GM21528 (cell line): Measurements from ENCODE around the gene METTL24.
"Not testable (repeated sequence)": the region's sequence is repeated elsewhere in the genome, so short reads cannot be mapped to it uniquely, and the experiment has no call there.

ENCODE experiments used
- ATAC-seq: cut with Tn5 transposase; IDR thresholded peaks from one replicate; pipeline ENCODE4 v1.9.1; 2021; ENCODE audit warnings: mild to moderate bottlenecking, moderate library complexity; ENCODE audit not compliant: unreplicated experiment, low FRiP score

Gene METTL24

DNA sequence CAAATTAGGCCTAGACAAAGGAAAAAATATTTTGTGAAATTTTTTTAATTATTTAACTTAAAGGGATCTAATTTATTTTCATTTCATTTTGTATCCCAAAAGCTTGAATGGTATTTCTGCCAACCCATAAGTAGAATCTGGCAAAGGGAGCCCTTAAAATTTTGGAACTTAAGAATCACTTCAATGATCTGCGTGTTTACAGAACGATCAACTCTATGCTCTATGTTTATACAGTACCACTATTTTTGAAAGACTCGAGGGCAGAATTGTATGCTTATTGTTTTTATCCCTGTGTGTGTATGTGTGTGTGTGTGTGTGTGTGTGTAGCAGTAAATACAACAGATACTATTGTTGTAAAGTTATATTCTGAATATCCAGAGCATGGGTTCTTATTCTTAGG is 39.2 kb downstream of the METTL24 start:
- no peak for ATAC-seq

DNA sequence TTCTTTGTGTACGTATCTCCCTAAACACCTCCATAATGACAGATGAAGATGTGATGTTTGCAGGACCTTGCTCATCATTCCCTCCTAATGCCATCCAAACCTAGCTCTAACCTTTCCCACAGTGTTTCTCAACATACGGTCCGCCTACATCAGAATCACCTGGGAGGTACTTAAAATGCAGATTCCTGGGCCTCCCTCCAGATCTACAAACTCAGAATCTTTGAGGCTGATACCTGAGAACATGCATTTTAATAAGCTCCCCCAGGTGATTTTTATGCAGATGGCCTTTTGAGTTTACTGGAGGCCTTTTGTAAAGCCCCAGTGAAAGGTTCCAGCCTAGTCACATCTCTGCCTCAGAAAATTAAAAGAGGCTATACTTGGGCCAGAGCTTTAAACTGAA is 40.5 kb downstream of the METTL24 start:
- ATAC-seq = no peak

- ATAC-seq = no peak
Measured at GRCh38 chr6:110317189-110317588, 41.0 kb downstream of the METTL24 start.

DNA sequence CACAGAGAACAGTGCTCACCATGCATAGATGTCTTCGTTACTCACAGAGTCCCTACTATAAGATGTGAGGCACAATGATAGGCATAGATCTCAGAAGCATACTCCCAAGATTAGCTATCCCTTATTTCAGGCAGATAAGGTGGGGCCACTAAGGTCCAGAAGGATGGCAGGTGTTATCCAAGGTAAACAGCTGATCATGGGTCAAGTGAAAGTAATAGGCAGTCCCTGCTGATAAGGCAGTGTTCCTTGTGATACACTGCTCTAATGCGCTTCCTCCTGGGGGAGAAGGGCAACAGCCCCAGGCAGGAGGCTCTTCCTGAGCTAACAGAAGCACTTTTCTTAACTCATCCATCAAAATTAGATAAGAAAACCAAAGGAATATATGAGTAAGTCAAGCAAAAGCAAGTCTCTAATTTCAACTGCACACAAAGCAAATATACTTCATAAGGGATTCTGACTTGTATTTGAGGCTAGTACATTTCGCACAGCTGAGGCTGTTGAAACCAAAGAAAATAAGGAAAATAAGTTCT is 42.2 kb downstream of the METTL24 start:
- ATAC-seq = no peak

DNA sequence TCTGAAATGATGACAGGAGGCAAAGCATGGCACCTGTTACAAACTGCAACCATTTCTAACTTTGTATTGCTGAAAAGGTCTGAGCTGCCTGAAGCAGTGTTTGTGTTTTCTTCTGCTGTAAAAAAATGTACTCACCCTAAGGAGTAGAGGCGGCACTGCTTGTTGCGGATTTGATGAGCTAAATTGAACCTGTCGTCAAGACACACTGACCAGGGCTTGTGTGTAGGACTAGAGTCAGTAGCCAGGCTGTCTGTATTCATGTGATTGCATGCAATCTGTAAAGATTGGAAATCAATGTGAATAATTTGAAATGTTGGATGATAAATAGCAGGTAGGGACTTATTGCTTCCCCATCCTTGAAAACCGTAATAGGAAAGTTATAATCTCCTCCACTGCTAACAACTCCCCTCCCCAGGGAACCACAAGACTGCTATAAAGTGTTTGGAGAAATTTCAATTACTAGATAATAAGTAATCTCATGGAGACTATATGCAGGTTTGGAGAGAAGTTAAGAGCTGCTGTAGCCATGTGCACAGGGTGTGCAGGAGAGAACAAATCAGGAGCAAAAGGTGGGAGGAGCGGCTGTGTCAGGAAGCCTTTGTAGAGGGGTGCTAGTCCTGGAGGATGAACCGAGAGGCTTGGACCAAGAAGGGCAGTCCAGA is 42.8 kb downstream of the METTL24 start:
- no peak for ATAC-seq

GRCh38 chr6:110310861-110311446 is 47.2 kb downstream of the METTL24 start:
- no peak for ATAC-seq

DNA sequence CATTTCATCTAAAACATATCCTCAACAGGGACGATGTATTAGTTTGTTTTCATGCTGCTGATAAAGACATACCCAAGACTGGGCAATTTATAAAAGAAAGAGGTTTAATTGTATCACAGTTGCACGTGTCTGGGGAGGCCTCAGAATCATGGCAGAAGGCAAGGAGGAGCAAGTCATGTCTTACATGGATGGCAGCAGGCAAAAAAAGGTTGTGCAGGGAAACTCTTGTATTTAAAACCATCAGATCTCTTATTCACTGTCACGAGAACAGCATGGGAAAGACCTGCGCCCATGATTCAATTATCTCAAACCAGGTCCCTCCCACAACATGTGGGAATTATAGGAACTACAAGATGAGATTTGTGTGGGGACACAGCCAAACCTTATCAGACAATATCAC is 48.7 kb downstream of the METTL24 start:
- ATAC-seq = not testable (repeated sequence)

GRCh38 chr6:110307368-110307767 is 50.8 kb downstream of the METTL24 start:
- no peak for ATAC-seq

GRCh38 chr6:110305832-110306231 is 52.3 kb downstream of the METTL24 start:
- ATAC-seq = not testable (repeated sequence)

- ATAC-seq = not testable (repeated sequence)
Measured at GRCh38 chr6:110303692-110304091, 54.5 kb downstream of the METTL24 start.

GRCh38 chr6:110298916-110299315 is 59.2 kb downstream of the METTL24 start:
- ATAC-seq = no peak

GRCh38 chr6:110298411-110298810 is 59.7 kb downstream of the METTL24 start:
- ATAC-seq = no peak

DNA sequence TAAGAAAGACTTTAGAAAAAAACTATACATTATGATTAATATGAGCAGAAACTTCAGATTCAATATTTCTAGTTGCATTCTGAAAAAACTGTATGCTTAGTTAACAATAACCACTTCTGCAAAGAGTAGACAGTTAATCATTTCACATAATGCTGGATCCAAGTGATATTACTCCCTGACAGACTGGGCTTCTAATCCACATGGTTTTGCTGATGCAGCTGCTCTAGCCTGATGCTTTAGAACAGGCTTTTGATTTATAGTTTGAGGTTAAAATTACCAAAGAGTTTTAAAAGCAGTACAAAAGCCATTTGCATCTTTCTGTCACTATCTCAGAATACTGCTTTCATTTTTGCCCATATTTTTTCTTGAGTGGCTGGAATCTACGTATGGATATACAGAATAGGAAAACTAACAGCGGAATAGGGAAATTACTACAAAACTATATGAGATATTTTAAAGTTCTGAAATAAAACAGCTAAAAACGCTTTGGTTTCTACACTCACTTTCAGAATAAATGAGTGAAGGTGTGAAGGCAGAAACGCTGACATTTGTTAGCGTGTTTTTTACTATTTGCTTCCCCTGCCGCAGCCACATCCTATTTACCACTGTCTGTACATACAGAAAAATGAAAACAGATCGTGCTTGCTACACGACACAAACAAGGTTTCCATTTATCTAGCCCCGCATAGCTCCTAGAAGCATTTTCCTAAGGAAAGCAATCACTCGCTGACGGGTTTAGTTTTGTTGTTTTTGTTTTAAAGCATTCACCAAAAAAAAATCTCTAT is 61.7 kb downstream of the METTL24 start:
- no peak for ATAC-seq

GRCh38 chr6:110295451-110296165 is 62.5 kb downstream of the METTL24 start:
- no peak for ATAC-seq

DNA sequence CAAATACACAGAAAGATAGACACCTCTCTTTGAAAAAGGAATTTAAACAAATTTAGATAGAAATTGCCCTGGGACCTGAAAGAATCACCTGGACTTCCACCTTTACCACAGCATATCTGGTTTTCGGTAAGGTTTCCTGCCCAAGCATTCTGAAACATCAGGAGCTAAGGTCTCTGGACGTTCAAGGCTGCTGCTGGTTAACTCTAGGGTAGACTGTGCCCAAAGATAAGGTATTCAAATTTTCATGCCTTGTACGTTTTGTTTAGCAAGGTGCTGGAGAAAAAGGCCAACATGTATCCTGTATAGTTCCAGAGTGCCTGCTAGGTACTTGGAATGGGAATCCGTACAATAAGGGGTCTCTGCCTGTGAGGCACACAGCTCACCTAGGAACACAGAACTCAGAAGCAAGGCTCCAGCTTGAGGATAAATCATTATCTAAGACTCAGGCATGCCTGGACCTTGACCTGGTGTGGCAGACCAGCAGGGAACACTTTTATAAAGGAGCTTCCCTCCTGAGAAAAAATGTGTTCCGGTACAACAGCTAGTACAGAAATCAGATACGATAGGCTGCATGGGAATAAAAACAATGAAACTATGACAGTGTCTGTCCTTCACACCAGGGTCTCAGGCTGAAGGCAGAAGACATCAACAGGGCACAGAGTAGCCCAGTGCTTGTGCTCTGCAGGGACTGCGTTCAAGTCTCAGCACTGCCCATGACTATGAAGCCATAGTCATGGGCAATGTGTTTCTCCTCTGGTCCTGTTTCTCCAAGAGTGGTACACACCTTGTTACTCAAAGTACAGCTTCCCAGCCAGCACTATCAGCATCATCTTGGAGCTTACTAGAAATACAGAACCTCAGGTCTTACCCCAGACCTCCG is 70.4 kb downstream of the METTL24 start:
- no peak for ATAC-seq

DNA sequence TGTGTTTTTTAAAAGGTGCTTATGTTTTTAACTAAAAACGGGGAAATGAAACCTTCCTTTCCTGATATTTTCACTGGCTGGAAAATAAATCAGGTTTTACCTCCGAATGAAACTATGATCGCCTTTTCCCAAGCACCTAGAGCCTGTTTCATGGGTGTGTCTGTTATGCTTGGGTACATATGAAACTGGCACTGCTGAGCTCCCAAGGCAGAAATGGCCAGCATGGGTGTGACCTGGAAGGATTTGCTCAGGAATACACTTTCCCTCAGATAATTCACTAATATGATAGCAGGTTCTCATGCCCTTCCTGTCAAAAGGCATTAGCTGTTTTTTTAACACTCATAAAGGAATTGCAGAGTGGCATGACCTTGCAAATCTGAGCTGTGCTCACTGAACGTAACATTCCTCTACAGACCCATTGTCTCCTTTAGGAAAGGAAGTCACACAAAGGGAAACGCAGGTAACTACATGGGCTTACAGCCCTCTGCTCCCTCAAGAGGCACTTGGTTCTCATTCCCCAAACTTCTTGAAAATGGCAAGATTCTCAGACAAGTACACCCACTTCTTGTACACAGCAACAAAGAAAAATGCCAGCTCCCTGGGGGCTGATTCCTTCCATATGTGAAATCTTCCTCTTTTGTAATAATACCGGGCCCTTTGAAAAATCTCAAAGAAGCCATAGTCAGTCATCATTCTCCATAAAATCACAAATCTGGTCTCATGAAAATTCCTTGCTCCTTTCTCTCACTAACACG is 72.7 kb downstream of the METTL24 start:
- ATAC-seq = no peak

GRCh38 chr6:110284855-110285254 is 73.3 kb downstream of the METTL24 start:
- ATAC-seq = no peak

DNA sequence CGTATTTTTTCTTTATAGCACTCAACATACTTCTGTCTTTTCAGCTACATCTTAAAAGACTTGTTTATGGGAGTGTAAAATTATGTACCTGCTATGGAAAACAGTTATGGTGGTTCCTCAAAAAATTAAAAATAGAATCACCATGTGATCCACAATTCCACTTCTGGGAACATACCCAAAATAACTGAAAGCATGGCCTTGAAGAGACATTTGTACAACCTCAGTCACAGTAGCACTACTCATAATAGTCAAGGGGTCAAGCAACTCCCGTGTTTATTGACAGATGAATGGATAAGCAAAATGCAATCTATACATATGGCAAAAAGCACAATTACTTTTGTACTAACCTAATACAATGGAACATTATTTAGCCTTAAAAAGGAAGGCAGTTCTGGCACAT is 74.5 kb downstream of the METTL24 start:
- no peak for ATAC-seq

GRCh38 chr6:110282412-110282811 is 75.7 kb downstream of the METTL24 start:
- no peak for ATAC-seq
